Measurements from ENCODE around the gene MAST4. TPM values are rescaled to one million over a fixed set of nuclear protein-coding genes. Genes with fewer than 3 reads are reported as not detected.

MAST4 gene
- total and polyA plus RNA-seq, 2 of the 4 experiments (the other 2 are of a cell fraction): 4.8 to 6.8 TPM

- ChIA-PET CTCF (no interaction called here), POLR2A (ENCODE audit: unreplicated experiment) (no interaction called here)
- Histone ChIP-seq H3K36me3 (ENCODE audit: control insufficient read depth, insufficient read depth, low read length) (no peaks in the 10 kb centered on the region), H2AFZ (replicated peaks; ENCODE audit: low read length, poor library complexity) (no peak overlapping the region), H2BK120ac (ENCODE audit: low read depth, low read length) (no peak overlapping the region), H3K18ac (ENCODE audit: low read depth, low read length) (no peak overlapping the region), H4K91ac (ENCODE audit: insufficient read depth, low read depth, low read length) (no peak overlapping the region), H3K4me1 (ENCODE audit: control insufficient read depth, insufficient read depth, low read length) (no peaks in the 10 kb centered on the region), H3K14ac (replicated peaks; ENCODE audit: low read depth, low read length) (no peak overlapping the region), H4K8ac (ENCODE audit: low read depth in 2 of 2, low read length in 2 of 2) (no peak overlapping the region), H2AK9ac (replicated peaks; ENCODE audit: low read depth, low read length, poor library complexity) (no peak overlapping the region), H3K4ac (ENCODE audit: low read depth, low read length) (no peak overlapping the region), H4K5ac (ENCODE audit: low read depth, low read length) (no peak overlapping the region), H3K4me2 (ENCODE audit: low read depth, low read length) (no peak overlapping the region), H3K9me3 (ENCODE audit: control insufficient read depth, insufficient read depth, low read length) (no peaks in the 10 kb centered on the region), H2BK5ac (ENCODE audit: low read depth, low read length, poor library complexity, severe bottlenecking) (no peak overlapping the region), H4K20me1 (ENCODE audit: insufficient read depth, low read length) (no peaks in the 10 kb centered on the region), H3K56ac (ENCODE audit: extremely low read depth, insufficient read depth, low read length) (no peak overlapping the region), H2BK20ac (ENCODE audit: low read depth, low read length) (no peak overlapping the region), H3K9ac (ENCODE audit: low read depth, low read length) (no peak overlapping the region), H2BK15ac (ENCODE audit: low read depth, low read length) (no peak overlapping the region), H3K4me3 (ENCODE audit: insufficient read depth, low read depth, low read length) (no peak overlapping the region), H3K79me1 (ENCODE audit: low read depth in 1 of 2, low read length in 2 of 2) (no peaks in the 10 kb centered on the region), H3K23ac (ENCODE audit: low read depth, low read length) (no peak overlapping the region), H3K9me1 (ENCODE audit: insufficient read depth, low read length) (no peaks in the 10 kb centered on the region), H3K27me3 (ENCODE audit: control insufficient read depth, insufficient read depth, low read length) (peaks cover 2% of the 10 kb centered on the region; the same call in 1 of the 2 replicates), H3K27ac (ENCODE audit: insufficient read depth, low read length) (no peak overlapping the region), H2AK5ac (ENCODE audit: low read depth, low read length) (no peak overlapping the region)
- BruUV-seq (replicated peaks): no TSS peak
- dilution Hi-C loops (cut with HindIII; ENCODE audit: low sequenced_read_pairs, unreplicated experiment) (no loop called here), intact Hi-C loops (cut with micrococcal nuclease) (no loop called here), in situ Hi-C loops (cut with MboI; ENCODE audit: low sequenced_read_pairs) (no loop called here)
- no peak for TF ChIP-seq CHD1 (IDR thresholded peaks at IDR 0.05; ENCODE audit: low read depth, low read length)
- TF ChIP-seq CEBPB (IDR thresholded peaks at IDR 0.05; ENCODE audit: low read depth, low read length): no peak
- TF ChIP-seq ELK1 (IDR thresholded peaks at IDR 0.05; ENCODE audit: borderline replicate concordance, low read depth, low read length): no peak
- no peak for TF ChIP-seq BHLHE40 (IDR thresholded peaks at IDR 0.05; ENCODE audit: low read depth, low read length)
- TF ChIP-seq FOS (IDR thresholded peaks at IDR 0.05; ENCODE audit: low read depth, low read length): no peak
- DNase-seq (no peak), ATAC-seq (ENCODE audit: low read depth) (no peak)
- 36% methylated on average over 2 of the region's 3 CpGs; no CpG with 5 or more reads in 1 of the 2 experiments for WGBS, 2 experiments (ENCODE audit: extremely low coverage in 2 of 2, insufficient read length in 1 of 2)
These were observed 308.0 kb downstream of the MAST4 start for GRCh38 chr5:66904189-66904588.

Data from IMR-90 (cell line).